ENCODE data around the gene AKAP6. TPM values are rescaled to one million over a fixed set of nuclear protein-coding genes. Genes with fewer than 3 reads are reported as not detected.
A peak's percentile ranks its signal among the peaks of the same experiment; 100 is the strongest.
"Not testable (repeated sequence)": the region's sequence is repeated elsewhere in the genome, so short reads cannot be mapped to it uniquely, and the experiment has no call there.

The AKAP6 gene
- total RNA-seq, 1 experiment from 2014 or later = 2.3 TPM

DNA sequence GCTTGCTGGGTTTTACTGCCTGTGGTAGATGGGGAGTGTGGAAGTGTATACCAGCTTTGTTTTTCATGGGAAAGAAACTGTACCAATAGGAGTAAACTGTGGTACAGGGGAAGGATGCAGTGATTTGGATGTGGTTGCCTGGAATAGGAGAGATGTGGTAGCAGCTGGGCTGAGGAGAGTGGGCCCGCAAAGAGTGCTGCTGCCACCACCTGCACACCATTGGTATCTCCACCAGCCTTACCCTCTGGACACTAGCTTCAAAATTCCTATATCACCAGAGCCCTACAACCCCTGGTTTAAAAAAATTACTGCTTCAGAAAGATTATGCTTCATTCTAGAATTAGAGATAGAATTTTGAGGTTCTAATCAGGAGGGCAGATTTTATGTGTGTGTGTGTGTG, 53.6 kb downstream of the AKAP6 start:
- Histone ChIP-seq H4K20me1 (ENCODE audit: insufficient read depth, low read depth, low read length) (no peaks in the 10 kb centered on the region), H3K79me2 (ENCODE audit: low read length) (no peaks in the 10 kb centered on the region), H3K4me3 (ENCODE audit: low read length) (no peak overlapping the region), H3K27ac (ENCODE audit: low read length) (no peak overlapping the region), H3K9ac (ENCODE audit: low read length) (no peak overlapping the region), H3K4me1 (ENCODE audit: low read length) (no peaks in the 10 kb centered on the region), H3K4me2 (ENCODE audit: low read depth, low read length, poor library complexity, severe bottlenecking) (no peak overlapping the region), H3K27me3 (ENCODE audit: low read length) (no peaks in the 10 kb centered on the region), H2AFZ (ENCODE audit: low read length) (no peak overlapping the region), H3K9me3 (ENCODE audit: low read length) (no peaks in the 10 kb centered on the region), H3K9me2 (replicated peaks; ENCODE audit: insufficient read depth, low read length) (no peaks in the 10 kb centered on the region), H3K36me3 (ENCODE audit: insufficient read depth, low read length) (no peaks in the 10 kb centered on the region)
- peak; percentile 55 for DNase-seq

DNA sequence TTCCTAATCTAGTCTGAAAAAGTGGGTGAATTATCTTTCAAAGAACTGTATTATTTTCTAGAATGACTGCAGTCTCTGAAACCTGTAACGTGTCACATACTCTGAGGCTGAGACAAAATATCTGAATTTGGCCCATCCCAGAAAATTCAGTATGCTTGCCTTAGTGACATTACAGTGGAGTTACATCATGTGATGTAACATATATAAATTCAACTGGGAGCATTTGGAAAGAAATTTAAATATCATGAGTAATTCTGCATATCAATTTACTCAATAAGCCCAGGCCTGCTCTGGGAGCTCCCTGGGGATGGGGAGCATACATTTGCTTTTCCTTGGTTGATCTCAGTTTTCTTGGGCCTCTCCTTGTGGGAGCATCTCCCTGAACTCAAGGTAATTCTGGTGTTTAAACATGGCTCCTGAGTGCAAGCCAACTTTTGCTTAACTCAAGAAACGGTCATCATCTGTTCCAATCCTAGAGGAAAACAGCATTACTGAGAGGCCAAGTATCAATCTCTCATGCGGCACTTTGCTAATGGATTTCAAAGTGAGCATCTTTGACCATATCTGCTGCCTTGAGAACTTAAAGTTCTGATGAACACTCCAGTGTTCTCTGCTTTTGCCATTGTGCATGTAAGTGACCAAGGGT, 54.4 kb downstream of the AKAP6 start:
- Histone ChIP-seq H3K9me2 (replicated peaks; ENCODE audit: insufficient read depth, low read length) (no peaks in the 10 kb centered on the region), H2AFZ (ENCODE audit: low read length) (no peak overlapping the region), H3K9me3 (ENCODE audit: low read length) (no peaks in the 10 kb centered on the region), H3K4me2 (ENCODE audit: low read depth, low read length, poor library complexity, severe bottlenecking) (no peak overlapping the region), H3K9ac (ENCODE audit: low read length) (no peak overlapping the region), H3K4me3 (ENCODE audit: low read length) (no peak overlapping the region), H3K36me3 (ENCODE audit: insufficient read depth, low read length) (no peaks in the 10 kb centered on the region), H3K27me3 (ENCODE audit: low read length) (no peaks in the 10 kb centered on the region), H3K27ac (ENCODE audit: low read length) (no peak overlapping the region), H4K20me1 (ENCODE audit: insufficient read depth, low read depth, low read length) (no peaks in the 10 kb centered on the region), H3K79me2 (ENCODE audit: low read length) (no peaks in the 10 kb centered on the region), H3K4me1 (ENCODE audit: low read length) (no peaks in the 10 kb centered on the region)
- DNase-seq = no peak

DNA sequence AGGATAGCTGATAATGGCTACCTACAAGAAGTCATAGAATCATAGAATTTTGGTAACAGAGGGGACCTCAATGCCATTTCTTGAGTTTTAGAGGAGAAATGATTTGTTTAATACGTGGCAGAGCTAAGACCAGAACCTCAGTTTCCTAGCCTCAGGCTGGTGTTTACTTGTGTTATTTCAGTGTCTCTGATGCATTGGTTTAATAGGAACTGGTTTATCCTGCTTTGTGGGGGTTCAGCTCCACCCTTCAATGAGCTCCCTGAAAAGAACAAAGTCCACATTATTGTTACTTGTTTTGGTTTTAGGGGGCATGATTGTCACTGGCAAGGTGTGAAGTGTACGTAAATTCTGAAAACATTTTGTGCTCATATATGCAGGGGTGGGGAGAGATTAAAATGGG, 55.4 kb downstream of the AKAP6 start:
- H3K9me3 ChIP-seq (ENCODE audit: low read length) = no peaks in the 10 kb centered on the region
- H3K4me3 ChIP-seq (ENCODE audit: low read length) = no peak overlapping the region
- no peak overlapping the region for H3K27ac ChIP-seq (ENCODE audit: low read length)
- H2AFZ ChIP-seq (ENCODE audit: low read length) = no peak overlapping the region
- H3K79me2 ChIP-seq (ENCODE audit: low read length) = no peaks in the 10 kb centered on the region
- H3K9me2 ChIP-seq (replicated peaks; ENCODE audit: insufficient read depth, low read length) = no peaks in the 10 kb centered on the region
- no peak overlapping the region for H3K4me2 ChIP-seq (ENCODE audit: low read depth, low read length, poor library complexity, severe bottlenecking)
- no peak overlapping the region for H3K9ac ChIP-seq (ENCODE audit: low read length)
- H3K36me3 ChIP-seq (ENCODE audit: insufficient read depth, low read length) = no peaks in the 10 kb centered on the region
- no peaks in the 10 kb centered on the region for H3K27me3 ChIP-seq (ENCODE audit: low read length)
- no peaks in the 10 kb centered on the region for H4K20me1 ChIP-seq (ENCODE audit: insufficient read depth, low read depth, low read length)
- H3K4me1 ChIP-seq (ENCODE audit: low read length) = no peaks in the 10 kb centered on the region
- no peak for DNase-seq

DNA sequence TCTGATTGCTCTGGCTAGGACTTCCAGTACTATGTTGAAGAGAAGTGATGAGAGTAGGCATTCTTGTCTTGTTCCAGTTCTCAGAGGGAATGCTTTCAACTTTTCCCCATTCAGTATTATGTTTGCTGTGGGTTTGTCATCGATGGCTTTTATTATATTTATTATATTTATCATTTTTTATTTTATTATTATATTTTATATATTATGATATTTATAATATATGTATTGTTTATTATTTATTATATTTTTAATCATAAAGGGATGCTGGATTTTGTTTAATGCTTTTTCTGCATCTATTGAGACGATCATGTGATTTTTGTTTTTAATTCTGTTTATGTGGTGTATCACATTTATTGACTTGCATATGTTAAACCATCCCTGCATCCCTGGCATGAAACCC, 58.2 kb downstream of the AKAP6 start:
- not testable (repeated sequence) for H3K36me3 ChIP-seq (ENCODE audit: insufficient read depth, low read length); H3K27me3 ChIP-seq (ENCODE audit: low read length); H3K9me2 ChIP-seq (replicated peaks; ENCODE audit: insufficient read depth, low read length); DNase-seq; H2AFZ ChIP-seq (ENCODE audit: low read length); H3K4me1 ChIP-seq (ENCODE audit: low read length); H3K4me2 ChIP-seq (ENCODE audit: low read depth, low read length, poor library complexity, severe bottlenecking); H3K9me3 ChIP-seq (ENCODE audit: low read length); H3K4me3 ChIP-seq (ENCODE audit: low read length); H4K20me1 ChIP-seq (ENCODE audit: insufficient read depth, low read depth, low read length); H3K27ac ChIP-seq (ENCODE audit: low read length); H3K79me2 ChIP-seq (ENCODE audit: low read length); H3K9ac ChIP-seq (ENCODE audit: low read length)

DNA sequence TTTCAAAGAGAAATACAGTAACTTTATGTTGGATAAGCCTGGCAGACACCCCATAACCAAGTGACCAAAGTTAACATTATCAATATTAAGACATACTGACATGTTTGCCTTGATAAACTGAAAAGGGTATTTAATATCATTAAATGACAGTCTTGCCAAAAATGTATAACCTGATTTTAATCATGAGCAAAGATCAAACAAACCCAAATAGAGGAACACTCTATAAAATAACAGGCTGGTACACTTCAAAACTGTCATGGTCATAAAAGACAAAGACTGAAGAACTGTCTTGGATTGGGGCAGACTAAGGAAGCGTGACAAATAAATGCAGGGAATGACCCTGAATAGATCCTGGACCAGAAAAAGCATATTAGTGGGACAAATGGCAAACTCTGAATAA, 64.0 kb downstream of the AKAP6 start:
- no peaks in the 10 kb centered on the region for H3K4me1 ChIP-seq (ENCODE audit: low read length)
- H4K20me1 ChIP-seq (ENCODE audit: insufficient read depth, low read depth, low read length) = no peaks in the 10 kb centered on the region
- no peak overlapping the region for H3K9ac ChIP-seq (ENCODE audit: low read length)
- H2AFZ ChIP-seq (ENCODE audit: low read length) = no peak overlapping the region
- no peaks in the 10 kb centered on the region for H3K9me3 ChIP-seq (ENCODE audit: low read length)
- H3K27me3 ChIP-seq (ENCODE audit: low read length) = no peaks in the 10 kb centered on the region; the same call in 1 of the 2 replicates
- no peaks in the 10 kb centered on the region for H3K9me2 ChIP-seq (replicated peaks; ENCODE audit: insufficient read depth, low read length)
- H3K27ac ChIP-seq (ENCODE audit: low read length) = no peak overlapping the region
- no peak for DNase-seq
- H3K4me2 ChIP-seq (ENCODE audit: low read depth, low read length, poor library complexity, severe bottlenecking) = no peak overlapping the region
- H3K36me3 ChIP-seq (ENCODE audit: insufficient read depth, low read length) = no peaks in the 10 kb centered on the region
- H3K79me2 ChIP-seq (ENCODE audit: low read length) = no peaks in the 10 kb centered on the region
- no peak overlapping the region for H3K4me3 ChIP-seq (ENCODE audit: low read length)

DNA sequence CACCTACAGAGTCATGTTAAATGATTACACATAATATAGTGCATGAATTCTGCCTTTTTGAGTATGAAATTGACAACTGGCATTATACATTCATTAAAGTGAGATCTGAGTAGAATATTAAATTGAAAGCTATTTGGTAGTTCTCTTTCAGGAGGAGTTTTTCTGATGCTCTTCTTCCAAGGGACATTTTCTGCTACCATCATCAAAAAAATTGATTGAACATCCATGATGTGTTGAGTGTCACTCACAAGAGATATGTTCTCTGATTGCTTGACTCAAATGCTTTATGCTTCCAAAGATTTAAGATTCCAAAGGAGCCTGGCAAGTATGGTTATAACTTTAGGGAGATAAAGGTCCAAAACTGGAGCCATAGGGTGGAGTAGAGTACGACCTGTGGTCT, 64.9 kb downstream of the AKAP6 start:
- Histone ChIP-seq H3K9ac (ENCODE audit: low read length) (no peak overlapping the region), H2AFZ (ENCODE audit: low read length) (no peak overlapping the region), H3K27me3 (ENCODE audit: low read length) (no peaks in the 10 kb centered on the region; the same call in 1 of the 2 replicates), H3K4me3 (ENCODE audit: low read length) (no peak overlapping the region), H3K4me1 (ENCODE audit: low read length) (no peaks in the 10 kb centered on the region), H3K9me3 (ENCODE audit: low read length) (no peaks in the 10 kb centered on the region), H3K36me3 (ENCODE audit: insufficient read depth, low read length) (no peaks in the 10 kb centered on the region), H3K4me2 (ENCODE audit: low read depth, low read length, poor library complexity, severe bottlenecking) (no peak overlapping the region), H3K27ac (ENCODE audit: low read length) (no peak overlapping the region), H3K79me2 (ENCODE audit: low read length) (no peaks in the 10 kb centered on the region), H3K9me2 (replicated peaks; ENCODE audit: insufficient read depth, low read length) (no peaks in the 10 kb centered on the region), H4K20me1 (ENCODE audit: insufficient read depth, low read depth, low read length) (no peaks in the 10 kb centered on the region)
- no peak for DNase-seq

DNA sequence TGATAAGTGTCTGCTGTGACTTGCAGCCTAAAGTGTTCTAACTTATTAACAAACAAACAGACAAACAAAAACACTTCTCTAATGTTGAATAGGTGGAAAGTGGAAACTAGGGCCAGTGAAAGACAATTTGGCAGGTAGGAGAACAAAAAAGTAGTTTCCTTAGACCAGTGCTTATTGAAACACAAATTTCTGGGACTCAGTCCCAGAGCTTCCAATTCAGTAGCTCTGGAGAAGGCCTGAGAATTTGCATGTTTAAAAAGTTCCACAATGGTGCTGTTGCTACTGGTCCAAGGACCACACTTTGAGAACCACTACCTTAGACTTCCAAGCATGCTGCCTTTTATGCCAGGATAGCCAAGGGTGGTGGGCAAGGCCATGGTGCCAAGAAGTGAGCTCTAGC, 67.8 kb downstream of the AKAP6 start:
- no peak overlapping the region for H3K9ac ChIP-seq (ENCODE audit: low read length)
- H2AFZ ChIP-seq (ENCODE audit: low read length) = no peak overlapping the region
- no peak overlapping the region for H3K27ac ChIP-seq (ENCODE audit: low read length)
- no peaks in the 10 kb centered on the region for H4K20me1 ChIP-seq (ENCODE audit: insufficient read depth, low read depth, low read length)
- no peaks in the 10 kb centered on the region for H3K9me3 ChIP-seq (ENCODE audit: low read length)
- H3K4me3 ChIP-seq (ENCODE audit: low read length) = no peak overlapping the region
- no peaks in the 10 kb centered on the region for H3K4me1 ChIP-seq (ENCODE audit: low read length)
- no peak overlapping the region for H3K4me2 ChIP-seq (ENCODE audit: low read depth, low read length, poor library complexity, severe bottlenecking)
- H3K27me3 ChIP-seq (ENCODE audit: low read length) = no peaks in the 10 kb centered on the region; the same call in 1 of the 2 replicates
- DNase-seq = no peak
- H3K79me2 ChIP-seq (ENCODE audit: low read length) = no peaks in the 10 kb centered on the region
- H3K36me3 ChIP-seq (ENCODE audit: insufficient read depth, low read length) = no peaks in the 10 kb centered on the region
- H3K9me2 ChIP-seq (replicated peaks; ENCODE audit: insufficient read depth, low read length) = no peaks in the 10 kb centered on the region

DNA sequence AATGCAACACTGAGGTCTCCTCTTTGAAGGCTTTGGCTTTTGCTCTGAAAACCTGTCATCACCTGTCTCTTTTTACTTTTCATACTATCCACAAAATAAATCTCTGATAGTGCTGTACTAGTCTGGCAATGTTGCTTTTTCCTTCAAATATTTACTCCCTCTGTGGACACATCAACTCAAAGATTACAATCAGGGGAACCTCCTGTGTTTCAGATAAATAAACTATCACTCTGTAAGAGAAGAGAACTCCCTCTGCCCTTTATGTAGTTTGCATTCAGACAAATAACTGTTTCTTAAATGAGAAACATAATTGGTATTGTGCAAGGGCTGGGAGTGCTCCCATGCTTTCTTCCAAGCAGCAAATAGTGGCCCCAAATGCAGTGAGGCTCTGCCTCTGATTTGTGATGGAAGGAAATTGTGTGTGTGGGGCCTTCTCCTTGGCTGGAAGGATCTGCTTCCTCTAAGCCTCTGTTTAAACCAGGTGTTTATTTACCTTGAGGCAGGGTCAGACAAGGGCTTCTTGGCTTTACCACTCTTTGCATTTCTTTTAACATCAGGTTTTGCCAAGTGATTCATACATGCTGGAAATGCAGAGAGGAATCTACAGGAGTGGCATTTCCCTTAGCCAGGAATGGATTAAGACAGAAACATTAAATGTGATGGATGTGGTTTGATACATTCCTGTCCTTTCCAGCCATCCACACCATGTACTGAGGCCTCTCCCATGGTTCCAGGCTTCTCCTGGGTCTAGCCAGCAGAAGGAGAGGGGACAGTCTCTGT, 69.0 kb downstream of the AKAP6 start:
- H3K9me2 ChIP-seq (replicated peaks; ENCODE audit: insufficient read depth, low read length) = no peaks in the 10 kb centered on the region
- H3K79me2 ChIP-seq (ENCODE audit: low read length) = no peaks in the 10 kb centered on the region
- DNase-seq = no peak
- no peak overlapping the region for H3K9ac ChIP-seq (ENCODE audit: low read length)
- H3K4me3 ChIP-seq (ENCODE audit: low read length) = no peak overlapping the region
- no peak overlapping the region for H2AFZ ChIP-seq (ENCODE audit: low read length)
- H3K9me3 ChIP-seq (ENCODE audit: low read length) = no peaks in the 10 kb centered on the region
- H3K4me1 ChIP-seq (ENCODE audit: low read length) = no peaks in the 10 kb centered on the region
- H3K27ac ChIP-seq (ENCODE audit: low read length) = no peak overlapping the region
- H4K20me1 ChIP-seq (ENCODE audit: insufficient read depth, low read depth, low read length) = no peaks in the 10 kb centered on the region
- H3K4me2 ChIP-seq (ENCODE audit: low read depth, low read length, poor library complexity, severe bottlenecking) = no peak overlapping the region
- H3K27me3 ChIP-seq (ENCODE audit: low read length) = no peaks in the 10 kb centered on the region
- H3K36me3 ChIP-seq (ENCODE audit: insufficient read depth, low read length) = no peaks in the 10 kb centered on the region

All from Karpas-422 (cell line).